K562 (cell line): ENCODE results near the gene TMEM120A.

Experiments
- CBFB ChIP-seq: sonication (generic); formaldehyde crosslinking; IDR thresholded peaks from 2 replicates; pipeline ENCODE4 v1.4.0; 2020; ENCODE audit warnings: mild to moderate bottlenecking, missing genetic modification reagents
- CHD7 ChIP-seq: fragments of 200-600 bp; sonication (generic); IDR thresholded peaks from one replicate; pipeline ENCODE4 v1.6.1; 2012; ENCODE audit warnings: mild to moderate bottlenecking, low read depth, low read length, inconsistent platforms
- CTCF ChIP-seq, 3 experiments: IDR thresholded peaks in 2 of 3; conservative IDR thresholded peaks in 1 of 3; 2 replicates each; pipeline ENCODE4 v1.5.1; 2011 to 2012; ENCODE audit warnings: low read length in 3 of 3, mild to moderate bottlenecking in 3 of 3, control low read depth in 2 of 3, improper control_type of control experiment in 1 of 3, inconsistent platforms in 1 of 3, low read depth in 1 of 3, mixed read lengths in 1 of 3, moderate library complexity in 1 of 3; ENCODE audit not compliant: insufficient read depth in 2 of 3
- EZH2 ChIP-seq: IDR thresholded peaks from 2 replicates; pipeline ENCODE4 v1.6.1; 2012; ENCODE audit warnings: low read depth, mild to moderate bottlenecking, inconsistent platforms, low read length, borderline replicate concordance
- ILF3 ChIP-seq: fragments of 450-650 bp; IDR thresholded peaks from 2 replicates; pipeline ENCODE4 v1.6.1; 2018; ENCODE audit warnings: antibody characterized with exemption, mild to moderate bottlenecking, moderate library complexity, borderline replicate concordance
- KDM1A ChIP-seq, 2 experiments: fragments of 450-650 bp; IDR thresholded peaks; 2 replicates each; pipeline ENCODE4 v1.6.1; 2016; ENCODE audit warnings: mild to moderate bottlenecking in 2 of 2
- MYBL2 ChIP-seq, 2 experiments: fragments of 450-650 bp in 1 of 2; sonication (generic) in 1 of 2; formaldehyde crosslinking in 1 of 2; IDR thresholded peaks; 2 replicates each; pipeline versions ENCODE4 v1.6.1 to v1.8.1; 2017 to 2022; ENCODE audit warnings: borderline replicate concordance in 1 of 2, inconsistent platforms in 1 of 2, low read depth in 1 of 2, mild to moderate bottlenecking in 1 of 2, missing genetic modification reagents in 1 of 2, moderate library complexity in 1 of 2
- NRF1 ChIP-seq, 2 experiments: fragments of 450-650 bp; IDR thresholded peaks in 1 of 2; conservative IDR thresholded peaks in 1 of 2; 2 replicates each; pipeline ENCODE4 v1.6.1; 2014; ENCODE audit warnings: mild to moderate bottlenecking in 2 of 2
- ZBTB11 ChIP-seq, 3 experiments: fragments of 200-800 bp in 1 of 3; fragments of 250-450 bp in 1 of 3; fragments of 450-650 bp in 1 of 3; sonication (Bioruptor Pico) in 1 of 3; sonication (Bioruptor generic) in 1 of 3; formaldehyde crosslinking in 1 of 3; IDR thresholded peaks; 2 replicates each; pipeline versions ENCODE4 v1.6.1 to v1.8.0; 2016 to 2022; ENCODE audit warnings: mild to moderate bottlenecking in 2 of 3, missing genetic modification characterization in 2 of 3, missing compliant biosample characterization in 1 of 3, moderate library complexity in 1 of 3
- ZKSCAN3 ChIP-seq: fragments of 250-450 bp; sonication (Bioruptor Pico); IDR thresholded peaks from 2 replicates; pipeline ENCODE4 v1.4.0; 2020
- ZNF174 ChIP-seq: fragments of 250-450 bp; sonication (Bioruptor Pico); IDR thresholded peaks from 2 replicates; pipeline ENCODE4 v1.4.0; 2020; ENCODE audit warnings: mild to moderate bottlenecking
- ZNF778 ChIP-seq: fragments of 450-650 bp; formaldehyde crosslinking; IDR thresholded peaks from 2 replicates; pipeline ENCODE4 v1.4.0; 2020; ENCODE audit warnings: mild to moderate bottlenecking, moderate library complexity

- TF ChIP-seq ZKSCAN3 (CRISPR knock-in tag) = no peak
- no peak for TF ChIP-seq ILF3
- TF ChIP-seq KDM1A (IDR thresholded peaks at IDR 0.05) = no peak
- no peak for TF ChIP-seq EZH2
- no peak for TF ChIP-seq CTCF (IDR thresholded peaks at IDR 0.05 in 2 of 3, conservative IDR thresholded peaks at IDR 0.05 in 1 of 3; ENCODE audit: insufficient read depth in 2 of 3, low read depth in 1 of 3, low read length in 3 of 3)
- no peak for TF ChIP-seq ZNF778
- no peak for TF ChIP-seq CHD7
- TF ChIP-seq ZBTB11 (CRISPR knock-in tag; IDR thresholded peaks at IDR 0.05) = no peak
- TF ChIP-seq CBFB (CRISPR knock-in tag) = no peak
- TF ChIP-seq ZNF174 (CRISPR knock-in tag) = no peak
- TF ChIP-seq NRF1 (conservative IDR thresholded peaks at IDR 0.05 in 1 of 2, IDR thresholded peaks at IDR 0.05 in 1 of 2) = no peak
- TF ChIP-seq MYBL2 (IDR thresholded peaks at IDR 0.05; ENCODE audit: low read depth) = no peak
- no peak for TF ChIP-seq MYBL2 (CRISPR knock-in tag; IDR thresholded peaks at IDR 0.05; ENCODE audit: borderline replicate concordance)
These were observed 35.4 kb downstream of the TMEM120A start for GRCh38 chr7:75958802-75959543.
